Fibroblast of skin of left biceps (primary cell): ENCODE results near the gene RALY.
"Not testable (repeated sequence)": the region's sequence is repeated elsewhere in the genome, so short reads cannot be mapped to it uniquely, and the experiment has no call there.

Source experiments
- DNase-seq, 2 experiments: peaks; one replicate each; pipeline ENCODE4 v3.0.0-alpha.2; 2013; ENCODE audit warnings: low read depth in 2 of 2

Gene RALY

DNA sequence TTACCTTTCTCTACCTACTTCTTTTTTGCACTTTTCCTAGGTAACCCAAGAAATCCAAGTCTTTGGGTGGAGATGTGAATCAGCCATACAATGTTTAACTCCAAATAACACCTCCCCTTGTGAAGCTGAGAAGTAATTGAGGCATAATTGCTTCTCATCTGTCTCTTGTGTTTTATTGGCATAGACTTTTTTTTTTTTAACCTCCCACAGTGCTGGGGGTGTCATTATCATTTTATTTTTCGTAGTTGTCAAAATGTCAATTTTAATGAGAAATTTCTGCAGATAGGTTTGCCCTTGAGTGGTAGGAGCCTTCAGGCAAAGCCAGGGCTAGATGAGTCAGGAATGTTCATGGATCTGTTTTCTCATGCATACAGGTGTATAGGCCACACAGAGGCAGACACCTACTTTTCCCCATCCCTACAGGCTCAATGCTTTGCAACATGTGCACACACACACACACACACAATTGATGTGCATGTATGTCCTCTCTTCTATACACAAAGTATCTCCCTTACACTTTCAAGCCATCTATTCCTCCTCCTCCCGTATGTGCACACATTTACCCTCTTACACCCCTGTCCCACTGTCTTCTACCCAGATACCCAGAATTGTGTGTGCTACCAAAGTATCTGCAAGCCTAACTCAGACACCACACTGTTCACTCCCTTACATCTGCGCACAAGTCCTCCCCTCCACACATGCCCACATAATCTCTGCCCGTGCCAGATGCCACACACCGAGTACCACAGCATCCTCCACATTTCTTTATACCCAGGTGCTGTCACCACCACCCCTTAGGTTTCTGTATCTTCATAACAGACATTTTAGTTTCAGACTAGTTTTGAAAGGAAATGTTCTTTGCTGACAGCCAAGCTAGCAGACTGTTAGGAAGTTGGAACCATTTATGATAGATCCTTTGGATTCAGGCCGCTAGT is 22.0 kb downstream of the RALY start:
- no peak for DNase-seq

DNA sequence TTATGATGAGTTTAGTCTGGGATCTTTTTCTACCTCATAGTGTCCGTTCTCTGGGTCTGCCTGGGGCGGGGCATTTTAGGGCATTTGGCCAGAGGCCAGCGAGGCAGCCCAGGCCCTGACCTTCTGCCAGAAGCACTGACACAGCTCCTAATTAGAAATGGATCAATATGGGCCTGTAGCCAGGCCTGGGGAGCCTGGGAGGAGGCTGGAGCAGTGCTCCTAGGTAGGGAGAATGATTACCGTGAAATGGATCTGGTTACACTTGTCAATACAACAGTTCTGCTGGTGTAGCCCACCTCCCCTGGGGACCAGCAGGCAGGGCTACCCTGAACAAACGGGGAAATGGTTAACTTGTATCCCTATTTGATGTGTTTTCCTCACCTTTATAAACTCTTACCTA is 23.0 kb downstream of the RALY start:
- DNase-seq, result no peak

DNA sequence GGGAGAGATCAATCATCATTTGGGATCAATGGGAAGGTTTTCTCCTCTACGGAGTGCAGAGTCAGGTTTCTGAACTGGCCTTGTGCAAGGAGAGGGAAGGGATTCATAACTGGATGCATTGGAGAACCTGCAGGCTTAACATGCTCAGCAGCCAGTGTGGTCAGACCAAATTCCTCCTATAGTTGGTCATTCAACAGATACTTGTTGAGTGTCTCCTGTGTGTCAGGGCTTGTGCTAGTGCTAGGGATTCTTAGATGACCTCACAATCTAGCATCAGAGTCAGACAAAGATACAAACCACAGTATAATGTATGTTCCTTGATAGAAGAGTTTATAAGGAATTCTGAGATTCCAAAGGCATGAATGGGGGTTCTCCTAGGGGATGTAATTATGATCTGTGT is 23.9 kb downstream of the RALY start:
- peak; percentile 80 to 81 for DNase-seq

DNA sequence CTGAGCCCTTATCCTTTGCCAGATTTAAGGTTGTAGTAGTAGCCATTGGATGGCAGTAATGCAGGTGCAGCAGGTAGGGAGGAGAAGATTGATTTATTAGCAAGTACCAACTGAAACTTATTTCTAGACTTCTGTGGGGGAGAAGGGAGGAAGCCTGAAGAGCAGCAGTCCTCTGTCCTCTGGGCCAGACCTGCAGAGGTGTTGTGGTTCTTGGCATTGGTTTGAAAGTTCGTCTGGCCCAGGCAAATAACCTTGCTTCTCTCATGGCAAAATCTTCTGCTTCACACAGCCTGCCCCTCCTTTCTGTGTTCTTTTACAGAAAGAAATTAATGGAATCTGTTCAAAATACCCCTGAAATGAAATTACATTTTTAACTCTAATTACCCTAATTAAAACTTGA is 24.5 kb downstream of the RALY start:
- no peak for DNase-seq

DNA sequence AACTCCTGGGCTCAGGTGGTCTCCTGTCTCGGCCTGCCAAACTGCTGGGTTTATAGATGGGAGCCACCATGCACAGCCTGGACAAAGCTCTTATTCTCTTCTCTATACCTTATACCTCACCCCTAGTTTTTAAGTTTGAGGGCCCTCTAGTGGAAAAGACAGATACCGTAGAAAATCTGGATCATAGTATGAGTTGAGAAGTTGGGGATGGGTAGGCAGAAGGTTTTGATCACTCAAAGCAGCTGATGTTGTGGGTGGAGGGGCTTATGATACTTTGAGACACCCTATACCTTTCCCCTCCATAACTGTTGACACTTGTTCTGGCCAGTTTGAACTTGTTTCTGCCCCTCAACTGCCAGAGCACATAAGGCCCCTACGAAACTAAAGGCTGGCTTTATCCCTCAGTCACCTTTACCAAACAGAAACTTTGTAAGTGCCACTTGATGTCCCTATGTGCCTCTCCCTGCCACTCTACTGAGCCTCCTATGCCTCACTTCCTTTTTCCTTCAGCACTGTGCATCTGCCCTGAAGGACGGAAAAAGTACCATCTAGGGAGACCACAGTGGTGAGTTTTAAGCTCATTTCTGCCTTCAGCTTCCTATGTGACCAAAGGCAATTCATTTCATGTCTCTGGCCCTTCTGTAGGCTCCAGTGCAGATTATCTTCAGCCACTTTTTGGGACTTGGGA is 28.6 kb downstream of the RALY start:
- DNase-seq, result no peak

DNA sequence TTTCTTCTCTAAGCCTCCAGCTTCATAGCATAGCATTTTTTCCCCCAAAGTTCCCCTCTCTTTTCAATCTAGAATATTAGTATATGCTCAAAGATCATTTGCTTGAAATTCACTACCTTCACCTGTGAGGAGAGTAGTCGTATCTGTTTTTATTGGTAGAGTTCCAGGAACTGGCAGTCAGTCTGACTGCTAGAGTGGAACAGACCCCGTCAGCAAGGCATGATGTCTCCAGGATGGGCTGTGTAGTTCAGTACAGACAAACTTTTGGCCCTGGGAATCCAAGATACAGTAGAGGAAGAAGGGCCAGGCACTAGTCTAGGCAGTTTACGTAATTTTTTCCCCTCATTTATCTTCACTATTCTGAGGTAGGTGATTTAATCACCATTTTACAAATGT is 29.1 kb downstream of the RALY start:
- no peak for DNase-seq

DNA sequence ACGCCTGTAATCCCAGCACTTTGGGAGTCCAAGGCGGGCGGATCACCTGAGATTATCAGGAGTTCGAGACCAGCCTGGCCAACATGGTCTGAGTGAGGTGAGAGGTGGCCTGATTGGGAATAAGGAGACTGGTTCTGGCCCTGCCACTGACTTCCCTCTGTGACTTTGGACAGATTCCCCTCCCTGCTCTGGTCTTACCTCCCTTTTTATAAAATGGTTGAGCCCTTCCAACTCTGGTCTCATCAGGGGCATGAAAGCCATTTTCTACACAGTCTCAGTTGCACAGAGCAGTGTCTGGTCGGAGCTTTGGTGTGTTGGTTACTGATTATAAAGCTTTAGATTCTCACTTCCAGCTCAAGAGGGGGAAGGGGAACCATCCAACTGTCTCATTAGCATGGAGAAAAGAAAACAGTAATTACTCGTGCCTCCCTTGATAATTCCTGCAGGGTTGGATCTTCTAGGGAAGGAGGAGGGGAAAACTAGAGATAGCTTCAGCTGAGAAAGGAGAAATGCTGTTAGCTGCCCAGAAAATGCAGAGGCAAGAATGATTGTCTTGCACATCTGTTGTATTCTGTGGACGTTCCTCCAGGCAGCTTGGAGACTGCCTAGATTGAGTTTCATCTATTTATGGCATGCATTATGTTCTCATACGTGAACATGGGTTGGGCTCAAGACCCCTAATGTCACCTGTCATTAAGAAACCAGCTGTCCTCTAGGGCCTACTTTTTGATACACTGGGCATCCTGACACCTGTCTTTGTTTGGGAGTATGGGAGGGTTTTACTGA is 30.4 kb downstream of the RALY start:
- DNase-seq, result no peak

DNA sequence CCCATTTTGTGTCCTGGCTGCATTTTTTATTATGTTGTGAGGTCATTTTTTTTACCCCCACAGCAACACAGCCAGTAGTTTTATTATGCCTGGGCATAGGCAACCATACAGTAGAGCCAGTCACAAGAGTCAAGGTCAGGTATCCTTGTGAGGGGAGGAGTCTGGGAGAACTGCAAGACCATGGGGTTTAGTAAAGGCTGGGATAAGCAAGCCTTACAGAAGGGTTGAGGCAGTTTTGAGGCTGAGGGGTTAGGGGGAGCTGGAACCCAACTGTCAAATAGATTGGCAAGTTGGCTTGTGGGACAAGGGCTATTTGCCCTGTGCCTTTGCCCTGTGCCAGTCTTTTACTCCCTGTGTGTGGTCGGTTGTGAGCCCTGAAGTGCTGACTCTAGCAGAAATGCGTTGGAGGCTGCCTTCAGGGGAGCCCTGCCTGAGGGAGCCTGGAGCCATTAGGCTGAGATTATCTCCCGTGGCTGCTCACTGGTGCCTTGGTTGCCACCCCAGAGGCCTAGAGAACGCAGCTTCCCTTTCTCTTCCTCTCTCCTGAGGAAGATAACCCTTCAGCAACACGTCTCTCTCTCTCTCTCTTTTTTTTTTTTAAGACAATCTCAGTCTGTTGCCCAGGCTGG is 31.1 kb downstream of the RALY start:
- DNase-seq, result no peak

DNA sequence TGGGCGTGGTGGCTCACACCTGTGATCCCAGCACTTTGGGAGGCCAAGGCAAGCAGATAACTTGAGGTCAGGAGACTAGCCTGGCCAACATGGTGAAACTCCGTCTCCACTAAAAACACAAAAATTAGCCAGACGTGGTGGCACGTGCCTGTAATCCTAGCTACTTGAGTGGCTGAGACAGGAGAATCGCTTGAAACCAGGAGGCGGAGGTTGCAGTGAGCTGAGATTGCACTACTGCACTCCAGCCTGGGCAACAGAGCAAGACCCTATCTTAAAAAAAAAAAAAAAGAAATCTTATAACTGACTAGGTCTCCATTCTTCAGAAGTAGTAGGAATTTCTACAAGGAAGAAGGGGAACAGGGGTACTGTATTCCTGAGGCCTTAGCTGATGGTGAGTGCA is 34.3 kb downstream of the RALY start:
- DNase-seq, result not testable (repeated sequence)

DNA sequence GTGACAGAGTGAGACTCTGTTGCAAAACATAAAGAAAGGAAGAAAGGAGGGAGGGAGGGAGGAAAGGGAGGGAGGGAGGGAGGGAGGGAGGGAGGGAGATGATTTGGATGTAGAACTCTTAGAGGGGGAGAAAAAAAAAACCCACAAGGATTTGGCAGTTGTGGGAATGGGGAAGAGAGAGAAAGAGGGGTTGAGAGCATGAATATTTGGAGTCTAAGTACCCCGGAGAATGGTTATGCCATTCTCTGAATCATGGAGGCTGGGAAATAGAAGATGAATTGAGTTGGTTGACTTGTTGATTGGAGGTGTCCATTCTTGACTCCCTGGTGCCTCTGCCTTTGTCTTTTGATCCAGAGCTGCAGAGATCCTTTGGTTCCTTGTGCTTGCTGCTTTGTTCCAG is 35.7 kb downstream of the RALY start:
- no peak for DNase-seq

DNA sequence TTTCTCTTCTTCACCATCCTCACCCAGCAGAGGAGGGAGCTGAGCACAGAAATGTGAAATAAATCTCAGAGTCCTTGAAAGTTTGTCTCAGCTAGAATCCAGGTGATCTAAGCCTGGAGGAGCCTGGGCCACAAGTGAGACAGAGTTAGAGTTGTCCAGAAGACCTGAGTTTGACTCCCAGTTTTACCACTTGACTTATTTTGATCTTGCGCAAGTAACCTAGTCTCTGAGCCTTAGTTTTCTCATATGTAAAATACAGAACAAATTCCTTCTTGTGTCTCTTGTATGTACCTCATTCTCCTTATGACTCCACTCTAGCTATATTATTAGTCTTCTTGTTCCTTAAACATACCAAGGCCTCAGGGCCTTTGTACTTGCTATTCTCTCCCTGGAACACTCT is 36.7 kb downstream of the RALY start:
- no peak for DNase-seq

DNA sequence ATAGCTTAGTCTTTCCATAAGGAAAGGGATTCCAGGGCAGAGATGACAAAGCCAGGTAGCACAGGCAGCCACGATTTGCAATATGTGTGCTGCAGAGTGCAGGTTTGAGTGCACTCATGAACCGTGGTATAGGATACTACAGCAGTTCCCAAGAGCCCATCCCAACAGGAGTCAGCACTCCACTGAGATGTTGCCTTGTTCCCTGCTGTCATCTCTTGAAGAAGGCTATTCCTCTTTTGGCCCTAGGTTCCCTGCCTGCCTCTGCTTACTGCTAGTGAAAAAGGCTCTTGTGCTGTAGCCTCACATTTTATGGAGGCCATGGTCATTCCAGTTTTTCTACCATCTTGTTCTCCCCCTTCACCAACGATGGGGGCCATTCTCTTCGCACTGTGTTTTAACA is 40.2 kb downstream of the RALY start:
- DNase-seq, result no peak

DNA sequence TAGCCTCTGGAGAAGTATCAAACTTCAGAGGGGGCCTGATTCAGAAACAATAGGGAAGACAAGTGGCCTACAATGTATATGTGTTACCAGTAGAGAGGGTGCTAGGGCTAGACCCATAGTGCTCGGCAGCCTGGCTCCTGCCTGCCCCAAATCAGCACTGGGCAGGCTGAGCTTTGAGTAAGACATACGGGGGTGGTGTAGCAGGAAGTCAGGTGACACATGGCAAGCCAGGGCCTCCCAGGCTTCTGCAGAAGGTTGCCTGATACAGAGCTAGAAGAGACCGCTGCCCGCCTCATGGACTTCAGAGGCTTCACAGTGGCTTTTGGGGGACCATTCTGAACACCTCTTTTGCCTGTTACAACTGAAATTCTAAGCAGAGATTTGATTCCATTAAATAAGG is 43.4 kb downstream of the RALY start:
- DNase-seq, result no peak

DNA sequence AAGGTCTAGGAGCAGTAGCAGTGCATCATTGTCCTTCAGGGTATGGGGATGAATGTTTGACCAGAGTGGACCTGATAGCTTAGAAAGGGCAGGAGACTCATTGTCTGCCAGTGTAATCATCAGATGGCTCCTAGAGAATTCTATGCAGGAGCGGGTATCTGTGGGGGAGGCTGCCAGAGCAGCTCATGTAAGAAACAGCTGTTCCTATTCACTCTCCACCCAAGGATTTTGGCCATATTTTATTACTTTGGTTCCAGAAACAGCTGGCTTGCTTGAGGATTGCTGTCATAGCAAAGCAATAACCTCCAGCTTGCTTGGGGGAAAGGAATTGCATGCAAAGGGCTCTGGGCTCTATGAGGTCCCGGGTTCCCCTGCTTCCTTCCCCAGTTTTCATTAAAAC is 44.1 kb downstream of the RALY start:
- DNase-seq, result peak; percentile 3 to 6

DNA sequence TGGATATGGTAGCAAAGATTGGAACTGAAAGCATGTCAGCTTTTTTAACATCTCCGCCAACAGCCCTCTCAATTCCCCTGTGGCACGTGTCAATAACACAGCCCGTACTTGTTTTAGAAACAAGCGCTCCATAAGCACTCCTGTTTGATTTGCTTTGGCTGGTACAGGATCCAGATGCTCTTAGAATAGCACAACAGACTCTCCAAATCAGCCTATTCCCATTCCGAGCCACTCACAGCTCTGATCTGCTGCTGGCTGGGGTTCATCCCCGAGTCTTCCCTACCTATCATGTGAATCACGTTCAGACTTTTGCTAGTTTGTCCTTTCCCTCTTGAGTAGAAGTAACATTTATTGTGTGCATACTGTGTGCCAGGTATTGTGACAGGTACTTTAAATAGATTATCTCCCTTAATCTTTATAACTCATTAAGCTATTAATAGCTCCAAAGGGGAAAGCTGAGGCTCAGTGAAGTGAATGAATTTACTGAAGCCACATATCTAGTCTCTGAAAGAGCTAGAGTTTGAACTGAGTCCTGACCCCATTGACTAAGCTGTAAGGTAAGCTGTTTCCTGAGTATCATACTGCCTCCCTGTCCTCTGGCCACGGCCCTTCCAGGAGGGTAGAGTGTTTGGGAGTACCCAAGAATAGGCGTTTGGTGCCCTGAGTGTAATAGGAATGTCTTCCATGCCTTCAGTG is 46.7 kb downstream of the RALY start:
- DNase-seq, result no peak

DNA sequence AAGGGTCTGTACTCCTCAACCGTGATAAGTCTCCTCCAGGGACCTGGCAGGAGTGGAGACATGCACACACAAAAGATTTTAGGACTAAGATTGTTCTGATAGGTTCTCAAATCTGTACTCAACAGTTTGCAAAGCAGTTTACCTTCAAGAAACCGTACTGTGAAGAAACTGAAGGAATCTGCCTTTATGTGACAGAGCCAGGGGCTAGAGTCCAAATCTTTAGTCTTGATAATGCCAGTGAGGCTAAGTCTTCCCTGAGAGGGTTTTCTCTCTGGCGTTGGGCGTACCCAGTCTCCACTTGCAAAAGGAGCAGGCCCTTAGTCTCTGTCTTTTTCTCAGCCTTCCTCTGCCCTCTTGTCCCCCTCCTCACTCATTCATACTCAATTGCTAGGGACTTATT is 47.5 kb downstream of the RALY start:
- no peak for DNase-seq

DNA sequence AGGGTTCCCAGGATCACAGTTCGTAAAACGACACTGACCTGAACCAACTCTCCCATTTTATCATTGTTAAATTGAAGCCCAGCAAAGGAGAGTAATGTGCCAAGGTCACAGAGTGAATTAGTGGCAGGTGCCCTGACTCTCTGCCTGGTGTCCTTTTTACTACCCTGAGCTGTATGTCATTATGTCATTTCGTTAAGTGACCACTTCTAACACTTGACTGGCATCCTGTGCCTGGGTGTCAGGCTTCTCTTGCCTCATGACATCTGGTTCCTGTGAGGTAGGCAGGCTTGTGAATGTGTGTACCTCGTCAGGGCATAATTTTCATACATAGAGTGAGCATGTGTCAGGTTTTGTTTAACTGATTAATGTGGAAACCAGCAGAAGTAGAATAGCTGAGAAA is 48.6 kb downstream of the RALY start:
- DNase-seq, result no peak

DNA sequence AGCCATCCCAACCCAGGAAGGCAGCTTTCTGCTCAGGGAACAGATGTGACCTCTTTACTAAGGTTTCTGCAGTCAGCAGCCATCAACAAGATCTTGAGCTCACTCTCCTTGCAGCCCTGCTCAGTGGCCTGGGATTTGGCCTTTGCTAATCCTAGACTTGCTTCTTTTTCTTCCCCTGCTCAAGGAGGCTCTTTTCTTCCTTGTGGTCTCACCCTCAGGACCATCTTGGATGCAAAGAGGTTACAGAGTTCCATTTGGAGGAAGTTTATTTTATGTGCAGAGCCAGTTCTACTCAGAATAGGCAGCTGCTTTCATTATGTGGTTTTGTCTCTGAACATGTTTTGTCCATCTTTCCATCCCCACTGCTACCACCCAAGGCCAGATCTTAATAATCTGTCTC is 49.3 kb downstream of the RALY start:
- no peak for DNase-seq

DNA sequence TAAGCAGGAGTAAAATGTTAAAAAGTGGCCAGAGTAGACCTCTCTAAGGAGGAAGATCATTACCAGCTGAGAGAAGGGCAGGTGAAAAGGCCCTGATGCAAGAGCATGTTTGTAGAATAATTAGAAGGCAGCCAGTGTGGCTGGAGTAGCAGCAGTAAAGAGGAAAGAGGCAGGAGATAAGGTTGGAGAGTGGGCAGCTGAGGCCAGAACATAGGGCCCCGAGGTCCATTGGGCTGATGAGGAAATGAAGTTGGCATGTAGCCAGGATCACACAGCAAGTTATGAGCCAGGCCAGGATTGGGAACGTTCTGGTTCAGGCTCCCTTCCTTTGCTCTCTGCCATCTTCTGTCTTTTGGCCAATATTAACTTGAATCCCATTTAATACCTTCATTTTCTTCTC is 51.6 kb downstream of the RALY start:
- DNase-seq, result no peak

DNA sequence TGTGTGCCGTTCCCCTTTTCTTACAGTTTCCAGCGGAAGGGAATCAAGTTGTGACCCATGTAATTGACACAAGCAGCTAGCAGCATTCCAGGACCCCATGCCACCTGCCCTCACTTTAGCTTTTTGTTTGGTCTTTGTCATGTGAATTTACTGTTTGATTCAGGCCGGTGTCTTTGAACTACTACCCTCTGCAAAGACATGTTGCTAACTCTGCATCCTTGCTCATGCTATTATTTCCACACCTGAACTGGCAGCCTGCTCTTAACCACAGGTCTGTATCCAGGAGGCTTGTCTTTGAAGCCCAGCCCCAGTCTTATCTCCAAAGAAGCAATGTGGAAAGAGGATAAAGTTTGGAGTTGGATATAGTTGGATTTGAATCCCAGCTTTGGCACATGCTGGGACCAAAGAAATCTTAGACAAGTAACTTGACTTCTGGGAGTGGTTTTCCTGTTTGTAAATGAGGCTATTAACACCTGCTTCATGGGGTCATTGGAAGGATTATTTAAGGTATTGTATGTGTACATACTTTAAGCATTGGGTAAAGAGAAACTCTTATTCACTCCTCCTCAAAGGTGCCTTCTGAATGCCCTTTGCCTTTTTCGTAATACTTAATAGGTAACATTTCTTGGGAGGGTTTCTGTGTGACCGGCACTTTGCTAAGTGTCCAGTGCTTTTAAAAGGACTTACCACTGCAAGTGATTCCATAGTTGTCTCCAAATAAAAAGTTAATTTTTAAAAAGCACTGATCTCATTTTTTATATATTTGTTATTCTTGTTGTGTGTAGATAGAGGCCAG is 52.4 kb downstream of the RALY start:
- no peak for DNase-seq
